HG03460 (cell line): ENCODE measurements around the gene VGLL1.

Source experiments
- ATAC-seq: cut with Tn5 transposase; IDR thresholded peaks from one replicate; pipeline ENCODE4 v1.9.1; 2021; ENCODE audit not compliant: unreplicated experiment

VGLL1 gene

GRCh38 chrX:136531951-136532350 lies at the start of gene VGLL1:
TSS of gene VGLL1 (plus strand) at chrX:136532215. CDS start at chrX:136536021, 3,806 bp downstream.
- no peak for ATAC-seq

- no peak for ATAC-seq
Observed at GRCh38 chrX:136487647-136488046, 44.4 kb upstream of the VGLL1 start, which contains the start of gene BRS3. TSS of gene BRS3 (plus strand) at chrX:136487947. CDS start at chrX:136488115, 168 bp downstream.

GRCh38 chrX:136488706-136489105 lies 43.3 kb upstream of the VGLL1 start:
- no peak for ATAC-seq

- ATAC-seq, result no peak
Observed at GRCh38 chrX:136491832-136492231, 40.2 kb upstream of the VGLL1 start.

- ATAC-seq, result no peak
Observed at GRCh38 chrX:136493011-136493410, 39.0 kb upstream of the VGLL1 start.

GRCh38 chrX:136495043-136495442 lies 37.0 kb upstream of the VGLL1 start:
- ATAC-seq, result no peak

GRCh38 chrX:136496186-136496763 lies 35.7 kb upstream of the VGLL1 start:
- no peak for ATAC-seq

- peak; percentile 78 for ATAC-seq
Observed at GRCh38 chrX:136496764-136497555, 35.1 kb upstream of the VGLL1 start.

GRCh38 chrX:136497556-136498052 lies 34.4 kb upstream of the VGLL1 start, which contains the start of gene HTATSF1:
TSS of gene HTATSF1 (plus strand) at chrX:136497592. CDS start at chrX:136497685, 93 bp downstream.
- ATAC-seq, result peak; percentile 13

GRCh38 chrX:136519069-136519468 lies 12.9 kb upstream of the VGLL1 start:
- ATAC-seq, result no peak

GRCh38 chrX:136523770-136524169 lies 8.2 kb upstream of the VGLL1 start:
- no peak for ATAC-seq

GRCh38 chrX:136525738-136526606 lies 6.0 kb upstream of the VGLL1 start:
- no peak for ATAC-seq

GRCh38 chrX:136528645-136529315 lies 3.2 kb upstream of the VGLL1 start:
- no peak for ATAC-seq

- ATAC-seq, result no peak
Observed at GRCh38 chrX:136529795-136530194, 2.2 kb upstream of the VGLL1 start.

GRCh38 chrX:136534131-136534530 lies 2.1 kb downstream of the VGLL1 start:
- ATAC-seq, result no peak

- ATAC-seq, result no peak
Observed at GRCh38 chrX:136538811-136539210, 6.8 kb downstream of the VGLL1 start.

GRCh38 chrX:136540226-136540625 lies 8.2 kb downstream of the VGLL1 start:
- ATAC-seq, result no peak

GRCh38 chrX:136541294-136541693 lies 9.3 kb downstream of the VGLL1 start:
- no peak for ATAC-seq

GRCh38 chrX:136542281-136542680 lies 10.3 kb downstream of the VGLL1 start:
- ATAC-seq, result no peak

GRCh38 chrX:136546371-136546781 lies 14.4 kb downstream of the VGLL1 start:
- ATAC-seq, result no peak

- ATAC-seq, result no peak
Observed at GRCh38 chrX:136549226-136549625, 17.2 kb downstream of the VGLL1 start.
